ENCODE results near the gene HRK.

HRK gene

GRCh38 chr12:116832353-116832752, 48.9 kb downstream of the HRK start:
- no peaks in the 10 kb centered on the region for H3K4me1 ChIP-seq (ENCODE audit: insufficient read depth, low read length)
- H3K9ac ChIP-seq (ENCODE audit: low read depth, low read length), result no peak overlapping the region
- H3K27ac ChIP-seq (ENCODE audit: low read length), result no peak overlapping the region
- ATAC-seq (ENCODE audit: insufficient read depth, low read depth) (no peak), DNase-seq (no peak)
- no peaks in the 10 kb centered on the region for H3K79me2 ChIP-seq (ENCODE audit: insufficient read depth, low read length)
- no peaks in the 10 kb centered on the region for H3K27me3 ChIP-seq (ENCODE audit: insufficient read depth, low read length, poor library complexity)
- no peak overlapping the region for H3K4me2 ChIP-seq (ENCODE audit: insufficient read depth, low read length)
- H2AFZ ChIP-seq (ENCODE audit: low read depth, low read length), result no peak overlapping the region
- no peak for TF ChIP-seq EZH2 (IDR thresholded peaks at IDR 0.05; ENCODE audit: borderline replicate concordance, low read depth, low read length, severe bottlenecking)
- TF ChIP-seq, protein P1, sequence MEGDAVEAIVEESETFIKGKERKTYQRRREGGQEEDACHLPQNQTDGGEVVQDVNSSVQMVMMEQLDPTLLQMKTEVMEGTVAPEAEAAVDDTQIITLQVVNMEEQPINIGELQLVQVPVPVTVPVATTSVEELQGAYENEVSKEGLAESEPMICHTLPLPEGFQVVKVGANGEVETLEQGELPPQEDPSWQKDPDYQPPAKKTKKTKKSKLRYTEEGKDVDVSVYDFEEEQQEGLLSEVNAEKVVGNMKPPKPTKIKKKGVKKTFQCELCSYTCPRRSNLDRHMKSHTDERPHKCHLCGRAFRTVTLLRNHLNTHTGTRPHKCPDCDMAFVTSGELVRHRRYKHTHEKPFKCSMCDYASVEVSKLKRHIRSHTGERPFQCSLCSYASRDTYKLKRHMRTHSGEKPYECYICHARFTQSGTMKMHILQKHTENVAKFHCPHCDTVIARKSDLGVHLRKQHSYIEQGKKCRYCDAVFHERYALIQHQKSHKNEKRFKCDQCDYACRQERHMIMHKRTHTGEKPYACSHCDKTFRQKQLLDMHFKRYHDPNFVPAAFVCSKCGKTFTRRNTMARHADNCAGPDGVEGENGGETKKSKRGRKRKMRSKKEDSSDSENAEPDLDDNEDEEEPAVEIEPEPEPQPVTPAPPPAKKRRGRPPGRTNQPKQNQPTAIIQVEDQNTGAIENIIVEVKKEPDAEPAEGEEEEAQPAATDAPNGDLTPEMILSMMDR (IDR thresholded peaks at IDR 0.05; ENCODE audit: borderline replicate concordance, extremely low read depth, low read length, poor library complexity, severe bottlenecking), result no peak
- H3K9me3 ChIP-seq (ENCODE audit: insufficient read depth, low read length, severe bottlenecking), result no peaks in the 10 kb centered on the region
- H3K36me3 ChIP-seq (ENCODE audit: insufficient read depth, low read length), result peaks cover 11% of the 10 kb centered on the region; the same call in 1 of the 2 replicates
- H4K20me1 ChIP-seq (ENCODE audit: insufficient read depth, low read length), result no peaks in the 10 kb centered on the region
- H3K4me3 ChIP-seq (ENCODE audit: low read depth in 1 of 2, low read length in 2 of 2), result no peak overlapping the region

GRCh38 chr12:116827432-116827831, 53.8 kb downstream of the HRK start:
- H3K4me1 ChIP-seq (ENCODE audit: insufficient read depth, low read length), result no peaks in the 10 kb centered on the region
- H3K27ac ChIP-seq (ENCODE audit: low read length), result no peak overlapping the region
- H2AFZ ChIP-seq (ENCODE audit: low read depth, low read length), result no peak overlapping the region
- no peaks in the 10 kb centered on the region for H4K20me1 ChIP-seq (ENCODE audit: insufficient read depth, low read length)
- no peak overlapping the region for H3K4me3 ChIP-seq (ENCODE audit: low read depth in 1 of 2, low read length in 2 of 2)
- no peak for TF ChIP-seq EZH2 (IDR thresholded peaks at IDR 0.05; ENCODE audit: borderline replicate concordance, low read depth, low read length, severe bottlenecking)
- TF ChIP-seq, protein P1 (IDR thresholded peaks at IDR 0.05; ENCODE audit: borderline replicate concordance, extremely low read depth, low read length, poor library complexity, severe bottlenecking), result no peak
- no peaks in the 10 kb centered on the region for H3K79me2 ChIP-seq (ENCODE audit: insufficient read depth, low read length)
- DNase-seq (no peak), ATAC-seq (ENCODE audit: insufficient read depth, low read depth) (no peak)
- H3K9ac ChIP-seq (ENCODE audit: low read depth, low read length), result no peak overlapping the region
- no peaks in the 10 kb centered on the region for H3K36me3 ChIP-seq (ENCODE audit: insufficient read depth, low read length)
- H3K4me2 ChIP-seq (ENCODE audit: insufficient read depth, low read length), result no peak overlapping the region
- no peaks in the 10 kb centered on the region for H3K27me3 ChIP-seq (ENCODE audit: insufficient read depth, low read length, poor library complexity)
- H3K9me3 ChIP-seq (ENCODE audit: insufficient read depth, low read length, severe bottlenecking), result no peaks in the 10 kb centered on the region

DNA sequence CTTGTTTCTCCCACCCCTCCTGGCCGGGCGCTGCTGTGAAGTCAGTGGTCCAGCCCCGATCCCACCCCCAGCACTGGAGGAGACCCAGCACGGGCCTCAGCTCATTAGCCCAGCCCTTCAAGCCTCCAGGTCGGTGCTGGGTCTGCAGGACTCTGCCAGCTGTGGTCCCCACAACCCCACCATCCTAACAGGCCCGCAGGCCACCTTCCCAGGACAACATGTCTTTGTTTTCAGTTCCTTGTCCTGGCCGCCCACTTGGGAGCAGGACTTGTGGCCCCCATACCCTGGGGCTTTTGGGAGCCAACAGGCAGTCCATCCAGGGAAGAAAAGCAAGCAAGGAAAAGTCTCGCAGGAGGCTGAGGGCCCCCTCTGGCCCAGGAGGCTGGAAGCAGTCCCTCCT, 60.0 kb downstream of the HRK start:
- Histone ChIP-seq H3K9me3 (ENCODE audit: insufficient read depth, low read length, severe bottlenecking) (no peaks in the 10 kb centered on the region), H3K27me3 (ENCODE audit: insufficient read depth, low read length, poor library complexity) (no peaks in the 10 kb centered on the region), H4K20me1 (ENCODE audit: insufficient read depth, low read length) (no peaks in the 10 kb centered on the region), H3K4me2 (ENCODE audit: insufficient read depth, low read length) (no peak overlapping the region), H3K27ac (ENCODE audit: low read length) (no peak overlapping the region), H2AFZ (ENCODE audit: low read depth, low read length) (no peak overlapping the region), H3K4me3 (ENCODE audit: low read depth in 1 of 2, low read length in 2 of 2) (no peak overlapping the region), H3K9ac (ENCODE audit: low read depth, low read length) (no peak overlapping the region), H3K4me1 (ENCODE audit: insufficient read depth, low read length) (peaks cover 19% of the 10 kb centered on the region), H3K79me2 (ENCODE audit: insufficient read depth, low read length) (0 out of 2 replicates have a peak, but pooled peaks cover 5% of the 10 kb centered on the region), H3K36me3 (ENCODE audit: insufficient read depth, low read length) (no peaks in the 10 kb centered on the region)
- DNase-seq (no peak), ATAC-seq (ENCODE audit: insufficient read depth, low read depth) (no peak)
- TF ChIP-seq, protein P1 (IDR thresholded peaks at IDR 0.05; ENCODE audit: borderline replicate concordance, extremely low read depth, low read length, poor library complexity, severe bottlenecking), result no peak
- no peak for TF ChIP-seq EZH2 (IDR thresholded peaks at IDR 0.05; ENCODE audit: borderline replicate concordance, low read depth, low read length, severe bottlenecking)
